Chondrocyte (in vitro differentiated cells): ENCODE data around the gene LCN15. TPM values are rescaled to one million over a fixed set of nuclear protein-coding genes. Genes with fewer than 3 reads are reported as not detected.
A peak's percentile ranks its signal among the peaks of the same experiment; 100 is the strongest.

Source experiments
- DNase-seq: peaks from one replicate; pipeline ENCODE4 v3.0.0; 2021; ENCODE audit warnings: mixed read lengths, low spot score
- H3K27ac Mint-ChIP-seq: one replicate; pipeline ENCODE4 v1.8.0; 2021; ENCODE audit warnings: mild to moderate bottlenecking, moderate library complexity, mixed read lengths; ENCODE audit not compliant: unreplicated experiment
- H3K27me3 Mint-ChIP-seq: 2 replicates; pipeline ENCODE4 v1.8.0; 2021; ENCODE audit warnings: low read depth, mixed read lengths
- H3K36me3 Mint-ChIP-seq: 2 replicates; pipeline ENCODE4 v1.8.0; 2021; ENCODE audit warnings: low read depth, mixed read lengths
- H3K4me1 Mint-ChIP-seq: 2 replicates; pipeline ENCODE4 v1.8.0; 2021; ENCODE audit warnings: low read depth, mild to moderate bottlenecking, mixed read lengths
- H3K4me3 Mint-ChIP-seq: one replicate; pipeline ENCODE4 v1.8.0; 2021; ENCODE audit warnings: mild to moderate bottlenecking, moderate library complexity, mixed read lengths; ENCODE audit not compliant: unreplicated experiment
- H3K9me3 Mint-ChIP-seq: 2 replicates; pipeline ENCODE4 v1.8.0; 2021; ENCODE audit warnings: low read depth, mixed read lengths
- total RNA-seq: library from RNA; stranded (reverse); gene quantifications from 3 replicates; pipeline ENCODE4 v1.2.1, GENCODE V29; 2021
- TF ChIP-seq, protein P1 (sequence below): fragments of 200-600 bp; sonication (generic); IDR thresholded peaks from 2 replicates; pipeline ENCODE4 v1.5.0; 2021; ENCODE audit warnings: antibody characterized with exemption, mild to moderate bottlenecking, moderate library complexity

LCN15 gene
- total RNA-seq, 1 donor from 2014 or later = not detected

DNA sequence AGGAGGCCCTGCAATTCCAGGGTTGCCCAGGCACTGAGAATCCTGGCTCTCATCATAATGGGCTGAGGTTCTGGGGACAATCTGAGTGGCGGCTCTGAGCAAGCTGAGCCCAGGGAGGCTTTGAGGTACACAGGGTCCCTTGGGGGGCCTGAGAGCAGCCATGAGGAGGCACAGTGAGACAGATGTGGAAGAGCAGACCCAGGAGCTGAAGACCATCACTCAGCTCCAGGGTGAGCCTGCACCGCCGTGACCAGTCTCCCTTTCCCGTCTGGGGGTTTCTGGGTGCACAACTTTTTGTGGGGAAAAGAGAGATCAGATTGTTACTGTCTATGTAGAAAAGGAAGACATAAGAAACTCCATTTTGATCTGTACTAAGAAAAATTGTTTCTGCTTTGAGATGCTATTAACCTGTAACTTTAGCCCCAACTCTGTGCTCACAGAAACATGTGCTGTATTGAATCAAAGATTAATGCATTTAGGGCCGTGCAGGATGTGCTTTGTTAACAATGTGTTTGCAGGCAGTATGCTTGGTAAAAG is 32.0 kb upstream of the LCN15 start, which contains the start of gene CCDC183:
Gene CCDC183, plus strand, starts transcription at position 101 of the 537 bp plus-strand sequence. Its CDS starts 60 bp downstream, at position 161.
- H3K36me3 Mint-ChIP-seq = peaks cover 4% of the 10 kb centered on the region
- peaks cover 37% of the 10 kb centered on the region for H3K4me1 Mint-ChIP-seq
- H3K27ac Mint-ChIP-seq = peak within 1 kb of the TSS; percentile 72
- no peak within 1 kb of the TSS for H3K4me3 Mint-ChIP-seq
- DNase-seq = no peak
- H3K27me3 Mint-ChIP-seq = peaks cover 6% of the 10 kb centered on the region
- TF ChIP-seq, protein P1, sequence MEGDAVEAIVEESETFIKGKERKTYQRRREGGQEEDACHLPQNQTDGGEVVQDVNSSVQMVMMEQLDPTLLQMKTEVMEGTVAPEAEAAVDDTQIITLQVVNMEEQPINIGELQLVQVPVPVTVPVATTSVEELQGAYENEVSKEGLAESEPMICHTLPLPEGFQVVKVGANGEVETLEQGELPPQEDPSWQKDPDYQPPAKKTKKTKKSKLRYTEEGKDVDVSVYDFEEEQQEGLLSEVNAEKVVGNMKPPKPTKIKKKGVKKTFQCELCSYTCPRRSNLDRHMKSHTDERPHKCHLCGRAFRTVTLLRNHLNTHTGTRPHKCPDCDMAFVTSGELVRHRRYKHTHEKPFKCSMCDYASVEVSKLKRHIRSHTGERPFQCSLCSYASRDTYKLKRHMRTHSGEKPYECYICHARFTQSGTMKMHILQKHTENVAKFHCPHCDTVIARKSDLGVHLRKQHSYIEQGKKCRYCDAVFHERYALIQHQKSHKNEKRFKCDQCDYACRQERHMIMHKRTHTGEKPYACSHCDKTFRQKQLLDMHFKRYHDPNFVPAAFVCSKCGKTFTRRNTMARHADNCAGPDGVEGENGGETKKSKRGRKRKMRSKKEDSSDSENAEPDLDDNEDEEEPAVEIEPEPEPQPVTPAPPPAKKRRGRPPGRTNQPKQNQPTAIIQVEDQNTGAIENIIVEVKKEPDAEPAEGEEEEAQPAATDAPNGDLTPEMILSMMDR = no peak
- no peaks in the 10 kb centered on the region for H3K9me3 Mint-ChIP-seq

DNA sequence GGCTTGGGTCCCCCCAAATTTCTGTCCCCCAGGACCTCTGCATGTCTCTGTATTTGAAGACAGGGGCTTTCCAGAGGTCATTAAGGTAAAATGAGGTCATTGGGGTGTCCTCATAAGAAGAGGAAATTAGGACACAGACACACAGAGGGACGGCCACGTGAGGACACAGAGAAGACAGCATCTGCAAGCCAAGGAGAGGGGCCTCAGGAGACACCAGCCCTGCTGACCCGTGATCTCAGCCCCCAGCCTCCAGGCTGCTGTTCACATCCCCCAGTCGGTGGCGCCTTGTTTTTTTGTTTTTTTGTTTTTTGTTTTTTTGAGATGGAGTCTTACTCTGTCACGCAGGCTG is 30.7 kb upstream of the LCN15 start:
- TF ChIP-seq, protein P1 = no peak
- Mint-ChIP-seq H3K27ac (no peak overlapping the region), H3K9me3 (no peaks in the 10 kb centered on the region), H3K4me1 (peaks cover 30% of the 10 kb centered on the region), H3K4me3 (no peak overlapping the region), H3K27me3 (no peaks in the 10 kb centered on the region), H3K36me3 (peaks cover 4% of the 10 kb centered on the region)
- no peak for DNase-seq

DNA sequence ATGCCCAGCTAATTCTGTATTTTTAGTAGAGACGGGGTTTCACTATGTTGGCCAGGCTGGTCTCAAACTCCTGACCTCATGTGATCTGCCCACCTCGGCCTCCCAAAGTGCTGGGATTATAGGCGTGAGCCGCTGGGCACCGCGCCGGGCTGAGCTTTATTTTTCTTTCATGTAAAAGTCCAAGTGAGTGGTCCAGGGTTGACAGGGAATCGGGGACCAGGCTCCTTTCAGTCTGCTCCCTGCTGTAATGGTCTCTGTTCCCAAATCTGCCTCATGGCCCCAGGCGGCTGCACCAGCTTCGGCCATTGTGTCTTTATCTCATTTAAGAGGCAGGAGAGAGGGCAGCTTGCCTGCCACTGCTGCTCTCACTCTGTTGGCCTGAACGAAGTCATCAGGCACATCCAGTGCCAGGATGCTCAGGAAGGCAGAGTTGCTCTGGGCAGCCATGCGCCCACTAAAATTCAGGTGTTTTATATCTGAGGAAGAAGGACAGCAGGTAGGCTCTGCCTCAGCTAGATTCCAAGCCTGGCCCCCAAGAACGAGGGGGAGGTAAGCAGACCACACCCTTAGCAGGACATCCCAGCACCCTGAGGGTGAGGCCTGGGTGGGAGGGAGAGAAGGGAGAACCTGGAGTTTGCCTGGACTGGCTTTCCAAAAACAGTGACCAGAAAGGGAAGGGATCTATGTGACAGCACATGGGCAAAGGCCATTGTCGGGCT is 30.1 kb upstream of the LCN15 start:
- H3K36me3 Mint-ChIP-seq = peaks cover 4% of the 10 kb centered on the region
- H3K27me3 Mint-ChIP-seq = no peaks in the 10 kb centered on the region
- no peaks in the 10 kb centered on the region for H3K9me3 Mint-ChIP-seq
- no peak overlapping the region for H3K4me3 Mint-ChIP-seq
- H3K27ac Mint-ChIP-seq = no peak overlapping the region
- no peak for DNase-seq
- TF ChIP-seq, protein P1 = no peak
- H3K4me1 Mint-ChIP-seq = peaks cover 30% of the 10 kb centered on the region

DNA sequence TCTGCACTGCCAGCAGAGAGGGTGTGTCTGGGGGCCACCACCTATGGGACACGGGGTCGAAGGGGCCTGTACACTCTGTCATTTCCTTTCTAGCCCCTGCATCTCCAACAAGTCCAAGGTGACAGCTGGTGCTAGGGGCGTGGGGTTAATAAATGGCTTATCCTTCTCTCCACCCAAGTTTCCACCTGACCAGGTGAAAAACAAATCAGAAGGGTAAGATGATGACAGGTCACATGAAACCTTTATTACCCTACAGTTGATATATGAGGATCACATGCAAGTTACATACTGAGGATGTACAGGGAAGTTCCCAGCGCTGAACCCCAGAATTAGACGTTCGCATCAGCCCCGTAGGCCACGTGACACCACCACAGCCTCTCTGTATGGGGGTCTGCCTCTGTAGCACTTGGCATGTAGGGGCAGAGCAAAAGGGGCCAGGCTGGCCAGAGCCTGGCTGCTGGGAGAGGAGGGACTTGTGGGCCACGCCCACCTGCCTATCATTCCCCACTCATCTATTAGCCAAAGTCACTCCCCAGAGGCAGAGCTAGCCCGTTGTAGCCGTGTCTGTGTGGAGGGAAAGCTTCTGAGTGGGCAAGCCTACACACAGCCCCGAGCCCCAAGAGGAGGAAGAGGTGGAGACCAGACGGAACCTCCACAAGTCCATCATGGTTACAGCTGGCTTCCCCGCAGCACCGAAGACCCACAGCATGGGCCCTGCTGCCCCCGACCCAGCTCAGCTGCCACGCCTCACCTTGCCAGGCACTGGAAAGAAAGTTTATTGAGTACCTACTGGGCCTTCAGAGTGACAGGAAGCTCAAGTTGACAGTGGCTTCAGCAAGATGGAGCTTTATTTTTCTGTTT is 29.0 kb upstream of the LCN15 start:
- Mint-ChIP-seq H3K27me3 (no peaks in the 10 kb centered on the region), H3K27ac (no peak overlapping the region), H3K9me3 (no peaks in the 10 kb centered on the region), H3K36me3 (peaks cover 4% of the 10 kb centered on the region), H3K4me1 (peaks cover 30% of the 10 kb centered on the region), H3K4me3 (no peak overlapping the region)
- TF ChIP-seq, protein P1 = no peak
- DNase-seq = no peak
